GM21447 (cell line): ENCODE measurements around the gene LURAP1L.

Experiments
- ATAC-seq: cut with Tn5 transposase; IDR thresholded peaks from one replicate; pipeline ENCODE4 v1.9.1; 2021; ENCODE audit not compliant: unreplicated experiment

The LURAP1L gene

GRCh38 chr9:12812710-12813109, 37.9 kb downstream of the LURAP1L start:
- no peak for ATAC-seq

- ATAC-seq = no peak
Measured at GRCh38 chr9:12813533-12813932, 38.7 kb downstream of the LURAP1L start.

- no peak for ATAC-seq
Measured at GRCh38 chr9:12813960-12814876, 39.4 kb downstream of the LURAP1L start.

GRCh38 chr9:12814877-12815237, 40.0 kb downstream of the LURAP1L start:
- ATAC-seq = no peak

GRCh38 chr9:12815888-12816287, 41.1 kb downstream of the LURAP1L start:
- no peak for ATAC-seq

GRCh38 chr9:12816656-12817101, 41.9 kb downstream of the LURAP1L start:
- no peak for ATAC-seq

- ATAC-seq = no peak
Measured at GRCh38 chr9:12817702-12818101, 42.9 kb downstream of the LURAP1L start.

GRCh38 chr9:12818431-12819000, 43.7 kb downstream of the LURAP1L start:
- no peak for ATAC-seq

GRCh38 chr9:12819436-12820185, 44.8 kb downstream of the LURAP1L start:
- ATAC-seq = peak; percentile 51

- no peak for ATAC-seq
Measured at GRCh38 chr9:12822111-12822510, 47.3 kb downstream of the LURAP1L start.

GRCh38 chr9:12826924-12827565, 52.2 kb downstream of the LURAP1L start:
- ATAC-seq = no peak

- ATAC-seq = no peak
Measured at GRCh38 chr9:12833701-12834100, 58.9 kb downstream of the LURAP1L start.

- no peak for ATAC-seq
Measured at GRCh38 chr9:12838546-12838945, 63.7 kb downstream of the LURAP1L start.

GRCh38 chr9:12843735-12844134, 68.9 kb downstream of the LURAP1L start:
- no peak for ATAC-seq

- ATAC-seq = no peak
Measured at GRCh38 chr9:12846035-12846434, 71.2 kb downstream of the LURAP1L start.

- ATAC-seq = no peak
Measured at GRCh38 chr9:12847561-12847960, 72.7 kb downstream of the LURAP1L start.

- ATAC-seq = no peak
Measured at GRCh38 chr9:12849486-12850003, 74.7 kb downstream of the LURAP1L start.

GRCh38 chr9:12851341-12852090, 76.7 kb downstream of the LURAP1L start:
- no peak for ATAC-seq

GRCh38 chr9:12853051-12853450, 78.2 kb downstream of the LURAP1L start:
- ATAC-seq = no peak

- no peak for ATAC-seq
Measured at GRCh38 chr9:12854221-12854620, 79.4 kb downstream of the LURAP1L start.
